Measurements from ENCODE around the gene PCSK4.

The PCSK4 gene

DNA sequence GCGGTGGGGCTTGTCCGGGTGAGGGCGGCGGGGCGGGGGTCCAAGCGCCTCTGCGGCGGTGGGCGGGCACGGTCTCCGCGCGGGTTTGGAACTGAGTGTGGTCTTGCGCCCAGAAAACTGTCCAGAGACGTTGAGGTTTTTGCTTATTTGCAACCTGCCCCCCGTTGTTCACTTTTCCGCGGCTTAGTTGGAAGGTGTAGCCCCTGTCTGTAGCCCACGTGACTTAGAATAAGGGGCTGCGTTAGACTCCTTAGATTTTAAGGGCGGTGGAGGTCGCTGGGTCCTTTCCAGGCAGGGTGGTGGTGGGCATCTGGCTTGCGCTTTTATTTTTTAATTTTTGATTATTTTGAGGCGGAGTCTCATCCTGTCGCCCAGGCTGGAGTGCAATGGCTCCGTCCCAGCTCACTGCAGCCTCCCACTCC is 51.2 kb downstream of the PCSK4 start:
- H3K27ac ChIP-seq (ENCODE audit: low read depth in 2 of 2, low read length in 2 of 2), result peak overlapping the region; percentile 87
- H3K9ac ChIP-seq (ENCODE audit: low read depth in 1 of 2, low read length in 2 of 2), result peak overlapping the region; percentile 76 to 86
- H3K4me1 ChIP-seq (ENCODE audit: control insufficient read depth in 2 of 2, insufficient read depth in 2 of 2, low read length in 2 of 2), result peaks cover 13% of the 10 kb centered on the region in 2 donors
- peak overlapping the region; percentile 85 to 94 for H3K4me3 ChIP-seq (ENCODE audit: low read length in 2 of 2)
- no peaks in the 10 kb centered on the region for H3K27me3 ChIP-seq (ENCODE audit: control insufficient read depth in 2 of 2, insufficient read depth in 2 of 2, low read length in 2 of 2)
- H3K36me3 ChIP-seq (ENCODE audit: control insufficient read depth in 2 of 2, insufficient read depth in 2 of 2, low read length in 2 of 2), result peaks cover 23 to 36% of the 10 kb centered on the region in 2 donors
- no peaks in the 10 kb centered on the region for H3K9me3 ChIP-seq (ENCODE audit: control insufficient read depth in 2 of 2, low read length in 2 of 2)

DNA sequence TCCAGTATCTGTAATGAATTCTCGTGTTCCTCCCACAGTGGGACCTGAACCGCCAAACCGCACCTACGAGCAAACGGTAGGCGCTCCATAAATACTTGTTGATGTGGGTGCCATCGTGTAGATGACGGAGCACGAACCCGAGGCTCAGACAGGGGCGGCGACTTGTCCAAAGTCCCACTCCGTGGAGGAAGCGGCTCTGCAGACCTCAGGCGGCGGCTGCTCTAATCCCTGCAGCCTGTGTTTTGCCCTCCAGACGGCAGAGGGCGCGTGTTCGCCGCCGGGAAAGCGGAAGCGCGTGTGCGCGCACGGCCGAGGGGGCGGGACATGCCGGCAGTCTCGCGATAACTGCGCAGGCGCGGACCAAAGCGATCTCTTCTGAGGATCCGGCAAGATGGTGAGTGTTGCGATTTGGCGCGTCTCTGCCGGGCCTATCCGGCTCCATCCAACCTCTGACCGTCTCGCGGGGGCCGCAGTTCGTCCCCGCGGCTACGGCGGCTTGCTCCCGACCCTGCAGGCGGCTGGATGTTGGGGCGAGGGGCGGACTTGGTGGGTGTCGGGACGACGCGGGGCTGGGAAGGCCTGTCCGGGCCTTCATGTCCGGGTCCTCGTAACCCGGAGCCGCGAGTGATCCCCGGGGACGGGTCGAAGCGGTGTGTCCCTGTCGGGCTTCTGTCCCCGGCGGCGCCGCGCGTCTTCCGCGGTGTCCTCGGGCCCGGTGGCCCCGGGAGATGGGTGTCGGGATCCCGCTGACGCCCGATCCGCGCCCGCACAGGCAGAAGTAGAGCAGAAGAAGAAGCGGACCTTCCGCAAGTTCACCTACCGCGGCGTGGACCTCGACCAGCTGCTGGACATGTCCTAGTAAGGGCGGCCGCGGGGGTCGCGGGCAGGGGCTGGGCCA is 51.9 kb downstream of the PCSK4 start, which contains the start of gene RPS15:
RPS15 (plus strand) TSS at position 362 of the 898 bp plus-strand sequence; CDS start at position 392, 30 bp downstream.
- H3K27me3 ChIP-seq (ENCODE audit: control insufficient read depth in 2 of 2, insufficient read depth in 2 of 2, low read length in 2 of 2), result no peaks in the 10 kb centered on the region
- H3K4me3 ChIP-seq (ENCODE audit: low read length in 2 of 2), result peak within 1 kb of the TSS; percentile 85 to 94
- H3K36me3 ChIP-seq (ENCODE audit: control insufficient read depth in 2 of 2, insufficient read depth in 2 of 2, low read length in 2 of 2), result peaks cover 28 to 43% of the 10 kb centered on the region in 2 donors

DNA sequence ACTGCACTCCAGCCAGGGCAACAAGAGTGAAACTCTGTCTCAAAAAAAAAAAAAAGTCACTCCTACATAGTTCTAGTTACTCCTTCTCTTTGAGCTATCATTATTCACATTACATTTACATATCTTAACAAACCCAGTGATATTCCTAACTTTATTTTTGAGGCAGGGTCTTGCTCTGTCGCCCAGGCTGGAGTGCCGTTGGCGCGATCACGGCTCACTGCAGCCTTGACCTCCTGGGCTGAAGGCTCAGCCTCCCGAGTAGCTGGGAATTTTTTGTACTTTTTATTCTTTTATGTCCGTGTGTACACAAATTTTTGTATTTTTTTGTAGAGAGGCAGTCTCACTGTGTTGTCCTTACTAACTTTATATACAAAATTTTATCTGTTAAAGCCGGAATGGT is 52.5 kb downstream of the PCSK4 start:
- peak overlapping the region; percentile 27 to 94 for H3K4me3 ChIP-seq (ENCODE audit: low read length in 2 of 2)
- peak overlapping the region in 1 of 2 donors; percentile 76 for H3K9ac ChIP-seq (ENCODE audit: low read depth in 1 of 2, low read length in 2 of 2)
- H3K4me1 ChIP-seq (ENCODE audit: control insufficient read depth in 2 of 2, insufficient read depth in 2 of 2, low read length in 2 of 2), result peaks cover 13% of the 10 kb centered on the region in 2 donors
- H3K9me3 ChIP-seq (ENCODE audit: control insufficient read depth in 2 of 2, low read length in 2 of 2), result no peaks in the 10 kb centered on the region
- H3K27ac ChIP-seq (ENCODE audit: low read depth in 2 of 2, low read length in 2 of 2), result peak overlapping the region; percentile 62 to 78
- no peaks in the 10 kb centered on the region for H3K27me3 ChIP-seq (ENCODE audit: control insufficient read depth in 2 of 2, insufficient read depth in 2 of 2, low read length in 2 of 2)
- peaks cover 35 to 49% of the 10 kb centered on the region in 2 donors for H3K36me3 ChIP-seq (ENCODE audit: control insufficient read depth in 2 of 2, insufficient read depth in 2 of 2, low read length in 2 of 2)

More for the DNA sequence above, 51.9 kb downstream of the PCSK4 start, which contains the start of gene RPS15:
- H3K27ac ChIP-seq (ENCODE audit: low read depth in 2 of 2, low read length in 2 of 2), result peak within 1 kb of the TSS; percentile 87
- H3K9me3 ChIP-seq (ENCODE audit: control insufficient read depth in 2 of 2, low read length in 2 of 2), result no peaks in the 10 kb centered on the region
- peaks cover 13% of the 10 kb centered on the region in 2 donors for H3K4me1 ChIP-seq (ENCODE audit: control insufficient read depth in 2 of 2, insufficient read depth in 2 of 2, low read length in 2 of 2)
- peak within 1 kb of the TSS; percentile 76 to 86 for H3K9ac ChIP-seq (ENCODE audit: low read depth in 1 of 2, low read length in 2 of 2)

DNA sequence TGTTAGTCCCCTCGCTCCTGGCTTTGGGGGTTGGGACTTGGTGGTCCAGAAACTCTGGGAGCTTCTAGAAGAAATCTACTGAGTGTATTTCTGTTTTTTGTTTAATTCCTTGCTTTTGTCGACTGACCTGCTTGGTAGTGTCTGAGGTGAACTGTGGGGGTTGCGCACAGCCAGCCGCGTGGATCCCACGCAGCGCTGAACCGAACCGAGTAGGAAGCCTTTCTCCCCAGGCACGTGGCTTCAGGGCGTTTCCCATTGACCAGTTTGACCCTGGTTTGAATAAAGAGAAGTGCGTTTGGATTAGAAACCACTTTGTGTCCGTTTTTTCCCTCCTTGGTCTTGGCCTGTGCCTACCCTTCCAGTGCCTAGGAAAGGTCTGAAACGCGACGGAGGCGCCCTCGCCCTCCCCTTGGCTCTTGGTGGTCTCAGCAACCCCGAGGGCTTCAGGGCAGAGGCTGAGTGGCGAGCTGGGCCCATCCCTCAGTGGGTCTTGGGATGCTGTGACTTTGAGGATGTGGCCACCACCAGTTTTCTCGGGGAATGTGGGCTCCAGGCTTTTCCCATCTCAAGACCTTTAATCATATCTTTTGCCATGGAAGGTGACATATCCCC is 54.7 kb downstream of the PCSK4 start:
- no peak overlapping the region for H3K9ac ChIP-seq (ENCODE audit: low read depth in 1 of 2, low read length in 2 of 2)
- no peaks in the 10 kb centered on the region for H3K9me3 ChIP-seq (ENCODE audit: control insufficient read depth in 2 of 2, low read length in 2 of 2)
- no peaks in the 10 kb centered on the region for H3K27me3 ChIP-seq (ENCODE audit: control insufficient read depth in 2 of 2, insufficient read depth in 2 of 2, low read length in 2 of 2)
- H3K4me1 ChIP-seq (ENCODE audit: control insufficient read depth in 2 of 2, insufficient read depth in 2 of 2, low read length in 2 of 2), result peaks cover 13% of the 10 kb centered on the region in 2 donors
- peaks cover 34 to 44% of the 10 kb centered on the region in 2 donors for H3K36me3 ChIP-seq (ENCODE audit: control insufficient read depth in 2 of 2, insufficient read depth in 2 of 2, low read length in 2 of 2)
- H3K27ac ChIP-seq (ENCODE audit: low read depth in 2 of 2, low read length in 2 of 2), result no peak overlapping the region
- no peak overlapping the region for H3K4me3 ChIP-seq (ENCODE audit: low read length in 2 of 2)

DNA sequence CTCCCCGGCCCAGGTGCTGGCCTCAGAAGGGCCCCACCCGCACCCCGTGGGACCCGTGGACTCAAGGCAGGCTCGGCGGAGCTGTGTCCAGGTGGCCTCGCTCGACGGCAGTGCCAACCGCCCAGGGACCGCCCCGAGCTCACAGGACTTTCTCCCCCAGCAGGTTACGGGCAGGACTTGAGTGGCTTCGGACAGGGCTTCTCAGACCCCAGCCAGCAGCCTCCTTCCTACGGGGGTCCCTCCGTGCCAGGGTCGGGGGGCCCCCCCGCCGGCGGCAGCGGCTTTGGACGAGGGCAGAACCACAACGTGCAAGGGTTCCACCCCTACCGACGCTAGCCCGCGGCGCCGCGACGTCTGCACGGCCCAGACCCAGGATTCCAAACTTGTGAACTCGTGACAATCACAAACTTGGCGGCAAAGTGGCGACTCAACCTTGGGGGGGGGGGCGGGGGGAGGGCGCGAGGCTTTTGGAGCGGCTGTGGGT is 55.5 kb downstream of the PCSK4 start:
- Histone ChIP-seq H3K36me3 (ENCODE audit: control insufficient read depth in 2 of 2, insufficient read depth in 2 of 2, low read length in 2 of 2) (peaks cover 33 to 41% of the 10 kb centered on the region in 2 donors), H3K27ac (ENCODE audit: low read depth in 2 of 2, low read length in 2 of 2) (no peak overlapping the region), H3K27me3 (ENCODE audit: control insufficient read depth in 2 of 2, insufficient read depth in 2 of 2, low read length in 2 of 2) (no peaks in the 10 kb centered on the region), H3K9ac (ENCODE audit: low read depth in 1 of 2, low read length in 2 of 2) (no peak overlapping the region), H3K9me3 (ENCODE audit: control insufficient read depth in 2 of 2, low read length in 2 of 2) (no peaks in the 10 kb centered on the region), H3K4me3 (ENCODE audit: low read length in 2 of 2) (no peak overlapping the region), H3K4me1 (ENCODE audit: control insufficient read depth in 2 of 2, insufficient read depth in 2 of 2, low read length in 2 of 2) (peaks cover 8 to 12% of the 10 kb centered on the region in 2 donors)

DNA sequence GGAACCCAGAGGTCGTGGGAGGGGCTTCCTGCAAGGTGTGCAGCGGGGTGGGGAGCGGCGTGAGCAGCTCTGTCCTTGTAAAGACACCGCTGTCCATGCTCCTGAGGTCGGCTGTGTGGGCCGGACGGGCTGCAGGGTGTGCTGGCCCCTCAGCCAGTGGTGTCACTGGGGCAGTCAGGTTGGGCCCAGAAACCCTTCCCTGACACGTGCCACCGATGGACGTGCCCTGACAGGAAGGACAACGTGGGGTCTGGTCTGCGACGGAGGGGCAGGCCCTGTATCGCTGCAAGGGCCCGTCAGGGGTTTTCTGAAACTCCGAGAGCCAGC is 56.1 kb downstream of the PCSK4 start:
- no peak overlapping the region for H3K4me3 ChIP-seq (ENCODE audit: low read length in 2 of 2)
- H3K27me3 ChIP-seq (ENCODE audit: control insufficient read depth in 2 of 2, insufficient read depth in 2 of 2, low read length in 2 of 2), result no peaks in the 10 kb centered on the region
- H3K9me3 ChIP-seq (ENCODE audit: control insufficient read depth in 2 of 2, low read length in 2 of 2), result no peaks in the 10 kb centered on the region
- H3K36me3 ChIP-seq (ENCODE audit: control insufficient read depth in 2 of 2, insufficient read depth in 2 of 2, low read length in 2 of 2), result peaks cover 38 to 45% of the 10 kb centered on the region in 2 donors
- H3K9ac ChIP-seq (ENCODE audit: low read depth in 1 of 2, low read length in 2 of 2), result no peak overlapping the region
- H3K27ac ChIP-seq (ENCODE audit: low read depth in 2 of 2, low read length in 2 of 2), result no peak overlapping the region
- H3K4me1 ChIP-seq (ENCODE audit: control insufficient read depth in 2 of 2, insufficient read depth in 2 of 2, low read length in 2 of 2), result peaks cover 2 to 10% of the 10 kb centered on the region in 2 donors

DNA sequence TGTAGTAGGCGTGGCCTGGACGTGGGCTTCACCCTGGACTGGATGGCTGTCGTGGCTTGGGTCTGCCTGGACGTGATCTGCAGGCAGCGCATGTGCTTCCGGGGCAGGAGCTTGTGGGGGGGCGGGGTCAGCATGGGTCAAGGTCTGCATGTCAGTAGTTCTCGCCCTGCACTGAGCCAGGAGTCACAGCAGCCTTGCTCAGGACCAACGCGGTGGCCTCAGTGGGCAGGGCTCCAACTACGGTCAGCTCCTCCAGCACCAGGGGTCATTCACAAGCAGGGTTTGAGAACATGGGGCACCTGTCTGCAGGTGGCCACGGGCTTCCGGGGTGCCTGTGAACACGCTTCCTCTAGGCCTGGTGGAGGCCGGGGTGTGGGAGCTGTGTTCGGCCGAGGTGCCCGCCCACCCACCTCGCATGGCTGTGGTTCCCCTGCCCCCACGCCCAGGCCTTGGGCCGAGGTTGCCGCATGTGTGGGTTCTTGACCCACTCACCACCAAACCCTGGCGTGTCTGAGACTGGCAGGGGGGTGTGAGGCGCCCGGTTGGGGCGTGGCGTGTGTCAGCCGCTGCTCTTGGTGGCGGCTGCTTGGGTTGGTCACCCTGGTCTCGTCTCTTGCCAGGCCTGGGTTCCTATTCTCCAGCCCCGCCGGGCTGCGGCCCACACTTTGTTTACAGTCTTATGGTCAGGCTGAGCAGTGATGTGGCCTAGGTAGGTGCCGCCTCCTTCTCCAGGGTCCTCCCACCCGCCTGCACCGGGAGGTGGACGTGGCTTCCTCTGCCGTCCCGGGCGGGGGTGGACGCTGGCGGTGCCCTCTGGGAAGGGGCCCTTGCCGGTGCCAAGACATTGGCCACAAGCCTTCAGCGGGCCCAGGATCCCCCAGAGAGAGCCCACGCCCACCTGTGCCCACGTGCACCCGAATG is 56.8 kb downstream of the PCSK4 start:
- no peak overlapping the region for H3K9ac ChIP-seq (ENCODE audit: low read depth in 1 of 2, low read length in 2 of 2)
- H3K27ac ChIP-seq (ENCODE audit: low read depth in 2 of 2, low read length in 2 of 2), result no peak overlapping the region
- peaks cover 2 to 10% of the 10 kb centered on the region in 2 donors for H3K4me1 ChIP-seq (ENCODE audit: control insufficient read depth in 2 of 2, insufficient read depth in 2 of 2, low read length in 2 of 2)
- H3K27me3 ChIP-seq (ENCODE audit: control insufficient read depth in 2 of 2, insufficient read depth in 2 of 2, low read length in 2 of 2), result no peaks in the 10 kb centered on the region
- no peaks in the 10 kb centered on the region for H3K9me3 ChIP-seq (ENCODE audit: control insufficient read depth in 2 of 2, low read length in 2 of 2)
- H3K36me3 ChIP-seq (ENCODE audit: control insufficient read depth in 2 of 2, insufficient read depth in 2 of 2, low read length in 2 of 2), result peaks cover 42 to 50% of the 10 kb centered on the region in 2 donors
- H3K4me3 ChIP-seq (ENCODE audit: low read length in 2 of 2), result no peak overlapping the region

DNA sequence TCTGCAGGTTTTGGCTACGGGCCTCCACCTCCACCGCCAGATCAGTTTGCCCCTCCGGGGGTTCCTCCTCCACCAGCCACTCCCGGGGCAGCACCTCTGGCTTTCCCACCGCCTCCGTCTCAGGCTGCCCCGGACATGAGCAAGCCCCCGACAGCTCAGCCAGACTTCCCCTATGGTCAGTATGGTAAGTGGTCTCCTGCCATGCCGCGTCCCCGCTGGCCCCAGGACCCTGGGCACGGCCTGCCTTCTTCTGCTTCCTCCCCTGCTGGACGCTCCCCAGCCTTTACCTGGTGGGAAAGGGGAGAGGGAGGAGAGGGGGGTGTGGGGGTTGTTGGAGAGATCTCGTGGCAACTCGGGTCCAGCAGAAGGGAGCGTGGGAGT is 57.7 kb downstream of the PCSK4 start:
- H3K4me3 ChIP-seq (ENCODE audit: low read length in 2 of 2), result no peak overlapping the region
- no peak overlapping the region for H3K27ac ChIP-seq (ENCODE audit: low read depth in 2 of 2, low read length in 2 of 2)
- H3K9ac ChIP-seq (ENCODE audit: low read depth in 1 of 2, low read length in 2 of 2), result no peak overlapping the region
- no peaks in the 10 kb centered on the region for H3K27me3 ChIP-seq (ENCODE audit: control insufficient read depth in 2 of 2, insufficient read depth in 2 of 2, low read length in 2 of 2)
- no peaks in the 10 kb centered on the region for H3K9me3 ChIP-seq (ENCODE audit: control insufficient read depth in 2 of 2, low read length in 2 of 2)
- peaks cover 46 to 50% of the 10 kb centered on the region in 2 donors for H3K36me3 ChIP-seq (ENCODE audit: control insufficient read depth in 2 of 2, insufficient read depth in 2 of 2, low read length in 2 of 2)
- peaks cover 2 to 5% of the 10 kb centered on the region in 2 donors for H3K4me1 ChIP-seq (ENCODE audit: control insufficient read depth in 2 of 2, insufficient read depth in 2 of 2, low read length in 2 of 2)

DNA sequence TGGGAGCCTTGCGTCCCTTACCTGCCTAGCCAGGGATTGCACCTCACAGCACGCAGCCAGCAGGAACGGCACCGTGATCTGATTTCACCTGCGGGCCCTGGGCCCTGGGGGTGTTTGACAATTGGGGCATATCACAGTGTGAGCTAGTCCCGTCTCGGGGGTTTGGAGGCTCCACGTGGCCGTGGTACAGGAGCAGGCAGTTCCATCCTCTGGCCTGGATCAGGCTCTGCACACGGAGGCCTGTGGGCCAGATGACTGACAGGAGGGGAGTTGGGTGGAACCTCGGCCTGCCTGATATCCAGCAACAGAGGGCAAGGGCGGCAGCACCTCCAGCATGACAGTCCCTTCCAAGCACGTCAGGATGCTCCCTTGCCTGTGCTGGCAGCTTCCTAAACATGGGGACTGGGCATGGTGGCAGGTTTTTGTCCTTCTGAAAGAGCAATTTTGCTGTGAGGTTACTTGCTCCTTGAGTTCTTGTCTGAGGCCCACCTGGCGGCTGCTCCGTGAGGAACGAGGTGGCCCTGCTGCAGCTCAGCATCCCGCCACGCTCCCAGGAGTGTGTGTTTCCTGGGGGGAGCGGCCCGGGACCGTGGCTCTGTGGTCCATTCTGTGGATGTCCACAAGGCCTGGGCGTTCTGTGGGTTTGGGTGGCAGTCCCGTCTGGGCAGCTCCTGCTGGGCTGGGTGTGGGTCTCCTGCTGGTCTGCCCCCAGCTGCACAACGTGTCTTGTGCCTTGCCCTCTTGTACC is 58.2 kb downstream of the PCSK4 start:
- Histone ChIP-seq H3K27ac (ENCODE audit: low read depth in 2 of 2, low read length in 2 of 2) (no peak overlapping the region), H3K9ac (ENCODE audit: low read depth in 1 of 2, low read length in 2 of 2) (no peak overlapping the region), H3K4me1 (ENCODE audit: control insufficient read depth in 2 of 2, insufficient read depth in 2 of 2, low read length in 2 of 2) (peaks cover 2 to 4% of the 10 kb centered on the region in 2 donors), H3K27me3 (ENCODE audit: control insufficient read depth in 2 of 2, insufficient read depth in 2 of 2, low read length in 2 of 2) (no peaks in the 10 kb centered on the region), H3K4me3 (ENCODE audit: low read length in 2 of 2) (no peak overlapping the region), H3K9me3 (ENCODE audit: control insufficient read depth in 2 of 2, low read length in 2 of 2) (no peaks in the 10 kb centered on the region), H3K36me3 (ENCODE audit: control insufficient read depth in 2 of 2, insufficient read depth in 2 of 2, low read length in 2 of 2) (peaks cover 49 to 50% of the 10 kb centered on the region in 2 donors)
